MG63 (cell line): Measurements from ENCODE around the gene ZNF43. TPM values are rescaled to one million over a fixed set of nuclear protein-coding genes. Genes with fewer than 3 reads are reported as not detected.

Experiments
- total RNA-seq: library from RNA; depleted of rRNA; stranded (reverse); fragments of >200 nt; shearing (Covaris generic); gene quantifications from 2 replicates; pipeline ENCODE4 v1.2.3, GENCODE V29; 2014; ENCODE audit warnings: low replicate concordance; rRNA removed

ZNF43 gene
- total RNA-seq, 1 experiment from 2014 or later: 1.0 TPM

Other genes starting within 250 kb of the ZNF43 start
- 0.86 and 0.89 TPM in 2 replicates for gene ZNF100, start 68.6 kb downstream of the ZNF43 start, total RNA-seq
- gene ZNF208, start 174.8 kb upstream of the ZNF43 start, total RNA-seq: not detected in 2 replicates
- gene ZNF257, start 216.3 kb upstream of the ZNF43 start, total RNA-seq: not detected in 2 replicates